ENCODE data around the gene GGTLC1.

GGTLC1 gene

GRCh38 chr20:24016607-24017457 is 28.3 kb upstream of the GGTLC1 start:
- Histone ChIP-seq H3K36me3 (replicated peaks; ENCODE audit: insufficient read depth, low read length) (no peaks in the 10 kb centered on the region), H3K9me3 (replicated peaks; ENCODE audit: insufficient read depth, low read length) (no peaks in the 10 kb centered on the region), H3K27ac (ENCODE audit: low read length) (no peak overlapping the region), H3K27me3 (replicated peaks; ENCODE audit: insufficient read depth, low read length) (no peaks in the 10 kb centered on the region), H3K79me2 (ENCODE audit: low read length) (no peaks in the 10 kb centered on the region), H3K9ac (ENCODE audit: low read length) (no peak overlapping the region), H3K4me2 (ENCODE audit: low read depth, low read length) (no peak overlapping the region), H3K4me1 (ENCODE audit: low read length) (no peaks in the 10 kb centered on the region), H4K20me1 (ENCODE audit: insufficient read depth, low read length) (no peaks in the 10 kb centered on the region), H3F3A (ENCODE audit: insufficient read depth, low read length) (no peaks in the 10 kb centered on the region), H3K4me3 (ENCODE audit: low read length) (no peak overlapping the region), H2AFZ (ENCODE audit: low read length) (no peak overlapping the region), H3K9me2 (replicated peaks; ENCODE audit: insufficient read depth, low read length) (no peaks in the 10 kb centered on the region)
- TF ChIP-seq EZH2 (optimal IDR thresholded peaks at IDR 0.05; ENCODE audit: low read depth, low read length): no peak
- no peak for TF ChIP-seq EZH2phosphoT487 (IDR thresholded peaks at IDR 0.05; ENCODE audit: low read length)
- TF ChIP-seq CTCF (IDR thresholded peaks at IDR 0.05; ENCODE audit: low read length): no peak
- no peak for DNase-seq

- no peak overlapping the region for H3K4me3 ChIP-seq (ENCODE audit: low read length)
- H3K4me1 ChIP-seq (ENCODE audit: low read length): no peaks in the 10 kb centered on the region
- H3K27ac ChIP-seq (ENCODE audit: low read length): no peak overlapping the region
- TF ChIP-seq EZH2 (optimal IDR thresholded peaks at IDR 0.05; ENCODE audit: low read depth, low read length) (no peak), CTCF (IDR thresholded peaks at IDR 0.05; ENCODE audit: low read length) (no peak), EZH2phosphoT487 (IDR thresholded peaks at IDR 0.05; ENCODE audit: low read length) (no peak)
- H3K9me2 ChIP-seq (replicated peaks; ENCODE audit: insufficient read depth, low read length): no peaks in the 10 kb centered on the region
- no peaks in the 10 kb centered on the region for H4K20me1 ChIP-seq (ENCODE audit: insufficient read depth, low read length)
- no peaks in the 10 kb centered on the region for H3F3A ChIP-seq (ENCODE audit: insufficient read depth, low read length)
- no peak overlapping the region for H2AFZ ChIP-seq (ENCODE audit: low read length)
- H3K79me2 ChIP-seq (ENCODE audit: low read length): no peaks in the 10 kb centered on the region
- no peaks in the 10 kb centered on the region for H3K36me3 ChIP-seq (replicated peaks; ENCODE audit: insufficient read depth, low read length)
- H3K27me3 ChIP-seq (replicated peaks; ENCODE audit: insufficient read depth, low read length): no peaks in the 10 kb centered on the region
- no peak overlapping the region for H3K4me2 ChIP-seq (ENCODE audit: low read depth, low read length)
- no peak overlapping the region for H3K9ac ChIP-seq (ENCODE audit: low read length)
- H3K9me3 ChIP-seq (replicated peaks; ENCODE audit: insufficient read depth, low read length): no peaks in the 10 kb centered on the region
- no peak for DNase-seq
Measured at GRCh38 chr20:24013953-24014352, 25.4 kb upstream of the GGTLC1 start.

GRCh38 chr20:24011282-24011681 is 22.7 kb upstream of the GGTLC1 start:
- Histone ChIP-seq H3K27me3 (replicated peaks; ENCODE audit: insufficient read depth, low read length) (no peaks in the 10 kb centered on the region), H3K4me2 (ENCODE audit: low read depth, low read length) (no peak overlapping the region), H3K9ac (ENCODE audit: low read length) (no peak overlapping the region), H3K36me3 (replicated peaks; ENCODE audit: insufficient read depth, low read length) (no peaks in the 10 kb centered on the region), H3K9me2 (replicated peaks; ENCODE audit: insufficient read depth, low read length) (no peaks in the 10 kb centered on the region), H3K9me3 (replicated peaks; ENCODE audit: insufficient read depth, low read length) (no peaks in the 10 kb centered on the region), H3K4me1 (ENCODE audit: low read length) (no peaks in the 10 kb centered on the region), H4K20me1 (ENCODE audit: insufficient read depth, low read length) (no peaks in the 10 kb centered on the region), H3K4me3 (ENCODE audit: low read length) (no peak overlapping the region), H3F3A (ENCODE audit: insufficient read depth, low read length) (no peaks in the 10 kb centered on the region), H3K79me2 (ENCODE audit: low read length) (no peaks in the 10 kb centered on the region), H2AFZ (ENCODE audit: low read length) (no peak overlapping the region), H3K27ac (ENCODE audit: low read length) (no peak overlapping the region)
- TF ChIP-seq CTCF (IDR thresholded peaks at IDR 0.05; ENCODE audit: low read length) (no peak), EZH2 (optimal IDR thresholded peaks at IDR 0.05; ENCODE audit: low read depth, low read length) (no peak), EZH2phosphoT487 (IDR thresholded peaks at IDR 0.05; ENCODE audit: low read length) (no peak)
- no peak for DNase-seq

Measured in MM.1S (cell line).